Kidney capillary endothelial cell (primary cell): ENCODE measurements around the gene GAS7.

ENCODE experiments used
- DNase-seq: peaks from one replicate; pipeline ENCODE4 v3.0.0-alpha.2; 2018; ENCODE audit warnings: low spot score

Gene GAS7

DNA sequence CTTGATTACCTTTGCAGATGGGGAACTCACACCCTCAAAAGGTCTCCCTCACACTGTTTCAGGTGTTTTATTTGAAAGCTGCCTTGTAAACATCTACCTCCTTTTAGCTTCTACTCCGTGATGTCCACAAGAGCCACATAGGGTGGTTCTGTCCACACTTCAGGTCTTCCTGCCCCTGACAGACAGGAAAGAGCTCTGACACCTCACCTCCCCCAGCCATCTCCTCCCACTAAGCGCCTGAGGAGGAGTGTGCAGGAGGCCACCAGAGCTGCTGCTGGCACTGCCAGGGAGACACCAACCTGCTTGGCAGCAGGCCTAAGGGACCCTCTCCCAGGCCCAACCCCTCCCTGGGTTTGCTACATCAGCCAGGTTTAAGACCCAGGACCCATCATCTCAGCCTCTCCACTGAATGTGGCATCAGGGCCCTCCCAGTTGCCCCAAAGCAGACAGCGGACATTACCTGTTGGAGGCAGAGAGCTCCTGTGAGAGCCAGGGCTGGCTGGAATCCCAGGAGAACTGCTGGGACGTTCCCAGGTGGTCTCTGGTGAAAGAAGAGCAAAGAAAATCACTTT is 217.0 kb downstream of the GAS7 start:
- DNase-seq: no peak

DNA sequence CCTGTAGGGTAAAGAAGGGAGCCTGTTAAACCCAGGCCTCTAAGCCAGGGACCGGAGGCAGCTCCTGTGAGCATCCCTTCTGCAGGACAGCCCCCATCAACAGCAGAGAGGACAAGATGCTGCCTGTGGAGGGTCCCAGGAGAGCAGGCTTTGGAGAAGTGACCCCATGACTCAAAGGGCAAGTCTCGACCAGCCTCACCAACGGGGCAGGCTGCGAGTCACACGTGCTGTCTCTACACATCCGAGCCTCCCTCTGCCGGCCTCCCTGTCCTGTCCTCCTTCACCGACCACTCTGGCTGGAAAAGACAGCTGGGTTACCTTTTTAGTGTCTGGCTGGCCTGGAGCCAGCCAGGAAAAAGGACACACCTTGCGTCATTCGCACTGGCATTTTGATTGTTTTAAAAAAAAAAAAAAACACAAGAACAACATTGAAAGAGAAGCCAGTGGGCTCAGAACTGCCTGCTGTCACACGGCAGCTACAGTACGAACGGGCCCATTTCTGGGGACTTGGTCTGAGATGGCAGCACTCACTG is 218.9 kb downstream of the GAS7 start:
- peak; percentile 23 for DNase-seq

DNA sequence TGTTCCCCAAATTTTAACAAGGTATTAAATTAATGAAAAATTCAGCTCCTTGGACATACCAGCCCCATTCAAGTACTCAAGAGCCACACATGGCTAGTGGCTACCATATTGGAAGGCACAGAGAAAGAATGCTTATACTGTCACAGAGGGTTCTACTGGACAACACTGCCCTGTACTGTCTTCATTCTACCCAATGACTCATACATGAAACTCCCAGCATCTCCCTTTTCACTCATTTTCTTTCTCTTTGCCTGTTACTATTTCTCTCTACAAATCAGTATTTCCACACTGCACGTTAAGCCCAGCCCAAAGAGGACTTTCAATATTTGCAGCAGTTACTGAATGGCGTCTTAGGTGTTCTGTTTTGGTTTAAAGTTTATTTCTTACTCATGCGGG is 221.2 kb downstream of the GAS7 start:
- no peak for DNase-seq

DNA sequence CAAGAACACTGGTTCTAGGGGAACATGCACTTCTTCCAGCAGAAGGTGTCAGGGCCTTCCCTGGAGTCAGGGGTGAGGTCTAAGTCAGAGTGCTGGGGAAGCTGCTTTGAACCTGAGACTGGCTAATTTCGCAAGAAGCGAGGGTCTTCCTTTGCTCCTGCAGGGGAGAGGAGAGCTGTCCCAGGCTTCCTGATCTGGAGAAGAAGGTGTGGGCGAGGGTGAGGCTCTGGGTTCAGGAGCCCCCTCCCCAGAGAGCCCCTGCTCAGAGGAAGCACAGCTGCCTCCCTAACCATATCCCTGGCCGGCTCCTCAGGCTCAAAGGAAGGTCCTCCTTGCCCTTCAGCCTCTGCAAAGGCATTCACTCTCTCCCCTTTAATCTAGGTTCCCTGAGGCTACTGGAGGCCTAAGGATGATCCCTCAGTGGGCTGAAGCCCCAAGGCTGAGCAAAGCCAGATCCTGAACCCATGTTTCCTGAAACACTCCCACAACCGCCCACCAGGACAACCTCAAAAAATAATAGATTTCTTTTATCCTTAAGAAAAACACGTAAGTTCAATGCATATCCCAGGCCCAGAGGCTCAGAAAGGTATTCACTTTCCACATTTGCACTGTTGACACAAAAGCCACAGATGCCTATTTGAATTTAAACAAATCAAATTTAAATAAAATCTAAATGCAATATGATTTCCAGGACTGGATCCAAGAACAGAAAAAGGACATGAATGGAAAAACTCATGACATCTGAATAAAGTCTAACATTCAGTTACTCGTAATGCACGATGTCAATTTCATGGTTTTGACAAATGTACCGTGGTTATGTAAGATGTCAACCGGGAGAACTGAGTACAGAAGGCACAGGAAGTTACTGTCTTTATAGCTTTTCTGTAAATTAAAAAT is 221.9 kb downstream of the GAS7 start:
- no peak for DNase-seq

DNA sequence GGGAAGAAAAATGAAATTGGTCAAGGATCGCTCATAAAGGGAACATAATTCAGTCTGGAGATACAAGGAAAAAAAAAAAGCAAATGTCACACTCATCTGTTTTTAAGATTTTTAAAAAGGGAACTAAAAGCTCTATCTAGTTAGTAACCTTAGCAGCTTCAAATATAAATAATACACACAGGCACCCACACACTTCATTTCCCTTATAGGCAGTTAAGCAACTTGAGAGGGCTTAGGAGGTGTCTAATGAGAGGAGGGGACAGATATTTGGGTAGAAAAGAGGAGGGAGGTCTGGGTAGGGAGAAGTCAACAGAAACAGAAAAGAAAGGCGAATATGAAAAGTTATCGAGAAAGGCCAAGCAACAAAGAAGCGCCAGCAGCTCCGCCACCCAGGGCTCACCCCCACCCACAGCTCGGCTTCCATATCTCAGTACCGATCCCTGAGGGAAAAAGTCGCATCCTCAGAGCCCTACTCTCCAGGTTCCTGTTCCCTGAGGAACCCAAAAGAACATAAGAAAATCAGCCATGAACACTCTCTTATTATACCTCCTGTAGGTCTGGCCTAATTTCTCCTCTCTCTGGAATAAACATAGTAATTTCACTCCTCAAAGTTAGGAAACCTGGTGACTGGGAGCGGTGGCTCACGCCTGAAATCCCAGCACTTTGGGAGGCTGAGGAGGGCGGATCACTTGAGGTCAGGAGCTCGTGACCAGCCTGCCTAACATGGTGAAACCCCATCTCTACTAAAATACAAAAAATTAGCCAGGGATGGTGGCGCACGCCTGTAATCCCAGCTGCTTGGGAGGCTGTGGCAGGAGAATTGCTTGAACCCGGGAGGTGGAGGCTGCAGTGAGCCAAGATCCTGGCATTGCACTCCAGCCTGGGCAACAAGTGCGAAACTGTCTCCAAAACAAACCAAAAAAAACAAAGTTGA is 223.7 kb downstream of the GAS7 start:
- no peak for DNase-seq

DNA sequence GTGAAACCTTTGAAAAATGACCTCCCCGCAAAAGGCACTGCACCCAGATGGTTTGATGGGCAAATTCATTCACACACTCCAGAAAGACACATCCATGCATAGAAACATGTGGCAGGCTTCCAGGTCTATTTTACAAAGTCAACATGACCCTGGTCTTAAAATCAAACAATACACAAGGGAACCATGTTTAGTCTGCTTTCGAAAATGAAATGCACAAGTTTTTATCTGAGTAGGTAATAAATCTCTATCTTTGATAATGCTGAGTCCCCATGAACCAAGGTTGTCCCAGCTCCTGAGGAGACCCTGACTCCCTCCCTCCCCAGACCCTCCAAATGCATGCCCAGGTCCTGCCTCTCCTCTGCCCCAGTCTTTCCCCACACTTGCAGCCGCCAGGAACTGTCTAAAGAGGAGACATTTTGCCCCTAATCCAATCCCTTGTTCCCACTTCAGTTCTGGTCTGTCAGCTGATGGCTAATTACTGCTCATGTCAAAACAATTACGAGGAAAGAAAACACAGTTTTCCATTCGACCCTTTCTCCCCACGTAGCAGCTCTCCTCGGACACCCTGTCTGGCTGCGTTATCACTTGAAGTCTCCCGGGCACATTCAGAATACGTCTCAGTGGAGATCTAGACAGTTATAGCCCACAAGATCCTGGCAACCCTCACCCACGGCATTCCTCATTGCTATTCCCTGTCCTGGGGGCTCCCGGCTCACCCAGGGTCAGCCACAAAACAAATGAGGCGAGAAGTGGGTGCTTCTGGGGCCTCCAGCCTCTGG is 224.5 kb downstream of the GAS7 start:
- no peak for DNase-seq

DNA sequence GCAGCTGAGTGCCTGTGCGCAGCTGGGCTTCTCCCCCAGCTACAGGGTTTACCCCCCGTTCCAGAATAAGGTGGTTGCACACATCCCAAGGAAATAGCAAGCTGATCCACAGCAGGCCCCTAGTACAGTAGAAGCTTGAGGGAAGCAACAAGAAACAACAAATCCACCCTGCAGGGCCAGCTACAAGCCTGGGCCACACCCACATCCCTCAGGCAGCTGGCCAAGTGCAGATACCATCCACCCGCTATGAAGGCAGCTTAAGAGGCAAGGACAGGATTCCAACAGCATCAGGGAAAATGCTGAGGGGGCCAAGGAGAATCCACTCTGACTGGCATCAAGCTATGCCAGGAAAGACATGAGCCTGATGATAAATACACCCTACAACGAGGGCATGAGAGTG is 226.4 kb downstream of the GAS7 start:
- DNase-seq: no peak

DNA sequence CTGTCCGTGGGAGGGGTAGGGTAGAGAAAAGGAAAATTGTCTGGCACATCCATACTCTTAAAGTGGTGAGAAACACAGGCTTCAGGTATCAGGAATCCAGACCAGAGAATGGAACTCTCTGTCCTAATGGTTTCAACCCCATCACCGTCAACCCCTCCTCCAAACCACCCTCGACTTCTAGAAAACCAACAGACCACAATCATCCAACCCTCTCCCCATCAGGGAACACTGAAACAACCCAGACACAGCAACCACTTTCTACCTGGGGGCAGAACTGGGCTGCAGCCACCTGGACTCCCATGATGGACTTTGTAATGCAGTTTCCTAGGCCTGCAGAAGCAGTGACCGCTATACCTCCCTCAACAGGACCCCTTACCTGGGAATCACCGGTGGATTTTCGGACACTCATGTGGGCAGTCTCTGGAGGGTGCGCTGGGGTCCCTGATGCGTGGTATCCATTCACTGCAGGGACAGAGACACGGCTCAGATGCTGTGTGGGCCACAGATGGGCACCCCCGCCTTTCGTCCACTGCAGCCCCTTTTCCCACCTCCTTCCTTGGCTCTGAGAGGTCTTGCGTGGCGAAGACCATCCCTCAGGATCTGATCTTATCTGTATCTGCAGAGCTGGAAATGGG is 229.0 kb downstream of the GAS7 start:
- DNase-seq: no peak

DNA sequence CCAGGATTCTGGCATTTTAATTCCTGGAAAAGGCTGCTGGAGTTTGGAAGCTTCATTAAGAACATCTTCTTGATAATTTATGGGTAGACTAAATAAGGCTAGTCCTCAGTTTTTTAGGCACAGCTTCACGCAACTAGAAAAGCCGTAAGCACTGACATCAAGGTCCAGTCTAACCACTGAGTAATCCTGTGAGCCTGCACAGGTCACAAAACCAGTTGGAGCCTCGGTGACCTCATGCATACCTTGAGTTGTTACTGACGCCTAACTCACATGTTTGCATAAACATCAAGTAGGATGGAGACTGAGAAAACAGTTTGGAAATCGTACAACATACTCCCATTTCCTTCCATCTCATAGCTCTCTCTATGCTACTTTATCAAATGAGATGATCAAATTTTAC is 229.5 kb downstream of the GAS7 start:
- DNase-seq: no peak

DNA sequence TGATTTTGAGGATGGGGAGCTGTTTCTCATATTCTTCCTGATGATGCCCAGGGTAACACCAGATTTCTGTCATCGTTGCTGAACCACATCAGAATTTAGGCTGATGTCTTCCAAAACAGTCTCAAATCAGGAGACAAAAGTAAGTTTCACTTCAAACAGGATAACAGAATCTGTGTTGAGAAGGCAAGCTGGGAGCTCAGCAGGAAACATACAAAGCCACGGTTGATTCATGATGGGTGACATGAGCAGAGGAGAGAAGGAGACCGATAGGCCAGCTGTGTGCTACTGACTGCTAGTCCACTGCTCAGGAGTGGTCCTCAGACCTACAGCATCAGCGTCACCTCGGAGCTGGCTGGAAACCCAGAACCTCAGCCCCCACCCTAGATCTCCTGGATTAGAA is 230.4 kb downstream of the GAS7 start:
- DNase-seq: no peak

DNA sequence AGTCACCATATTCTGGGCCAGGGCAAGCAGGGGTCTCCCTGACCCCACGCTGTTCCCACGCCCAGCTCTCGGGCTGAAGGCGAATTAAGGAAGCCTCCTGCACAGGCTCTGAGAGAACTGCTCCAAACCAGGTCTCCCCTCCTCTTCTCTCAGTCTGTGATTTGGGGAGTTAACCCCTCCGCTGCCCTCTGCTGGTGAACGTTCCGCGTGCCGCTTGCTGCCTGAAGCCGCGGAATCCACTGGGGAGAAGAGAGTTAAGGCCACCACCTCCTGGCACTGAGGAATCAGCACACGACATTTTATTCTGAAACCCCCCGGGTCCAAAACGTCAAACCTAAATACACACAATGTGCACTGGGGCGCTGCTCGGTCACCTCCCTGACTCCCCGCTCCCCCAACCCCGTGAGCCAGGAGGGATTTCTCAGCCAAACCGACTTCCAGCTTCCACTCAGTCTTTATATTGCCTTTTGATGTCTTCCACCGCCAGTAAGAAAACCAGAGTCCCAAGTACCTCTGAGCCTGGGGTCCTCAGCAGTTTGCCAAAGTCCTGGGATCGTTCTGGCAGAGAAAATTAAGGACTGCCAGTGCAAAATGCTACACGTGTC is 238.9 kb downstream of the GAS7 start:
- DNase-seq: no peak

DNA sequence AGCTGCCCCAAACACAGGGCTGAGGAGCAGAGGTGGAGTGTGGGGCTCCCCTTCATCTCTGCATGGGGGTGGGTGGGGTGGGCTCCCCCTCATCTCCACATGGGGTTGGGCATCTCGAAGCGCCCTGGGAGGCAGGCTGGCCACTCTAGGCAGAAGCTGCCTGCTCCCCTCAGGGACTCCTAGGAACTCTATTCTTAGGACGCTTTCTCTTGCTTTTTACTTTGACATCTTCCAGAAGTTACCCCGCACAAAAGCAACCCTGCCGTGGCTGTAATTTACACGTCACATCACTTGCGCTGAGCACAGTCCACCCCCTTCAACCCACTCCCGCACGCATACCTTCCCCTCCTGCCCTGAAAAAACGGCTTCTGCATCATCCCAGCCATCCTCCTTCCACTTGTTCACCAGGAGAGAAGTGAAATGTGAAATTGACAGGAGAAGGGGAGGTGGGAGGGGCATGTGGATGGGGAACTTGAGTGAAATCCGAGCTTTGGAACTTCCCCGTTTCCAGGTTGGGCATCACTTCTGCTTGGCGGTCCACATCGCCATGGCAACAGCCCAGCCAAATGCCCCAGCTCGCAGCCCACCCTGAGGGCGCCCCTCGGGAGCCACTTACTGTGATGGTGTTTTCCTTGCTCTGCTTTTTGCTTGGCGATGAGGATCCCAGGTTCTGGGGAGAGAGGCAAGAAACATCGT is 239.7 kb downstream of the GAS7 start:
- no peak for DNase-seq

DNA sequence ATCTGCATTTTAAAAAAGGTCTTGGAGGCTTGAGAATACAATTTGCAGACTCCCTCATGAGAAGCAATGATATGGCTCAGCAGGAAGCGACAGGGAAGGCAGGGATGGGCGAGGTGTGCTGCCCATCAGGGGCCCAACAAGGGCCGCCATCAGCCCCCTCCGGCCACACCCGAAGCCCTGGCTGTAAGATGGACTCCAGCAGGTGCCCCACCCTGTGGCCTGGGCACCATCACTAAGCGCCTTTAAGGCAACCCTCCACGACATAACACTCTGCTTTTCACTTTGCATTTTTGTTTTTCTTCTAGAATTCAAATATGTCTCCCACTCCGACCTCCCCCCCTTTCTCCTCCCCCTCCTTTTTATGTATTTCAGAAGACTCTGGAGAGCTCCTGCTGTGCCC is 241.2 kb downstream of the GAS7 start:
- no peak for DNase-seq

DNA sequence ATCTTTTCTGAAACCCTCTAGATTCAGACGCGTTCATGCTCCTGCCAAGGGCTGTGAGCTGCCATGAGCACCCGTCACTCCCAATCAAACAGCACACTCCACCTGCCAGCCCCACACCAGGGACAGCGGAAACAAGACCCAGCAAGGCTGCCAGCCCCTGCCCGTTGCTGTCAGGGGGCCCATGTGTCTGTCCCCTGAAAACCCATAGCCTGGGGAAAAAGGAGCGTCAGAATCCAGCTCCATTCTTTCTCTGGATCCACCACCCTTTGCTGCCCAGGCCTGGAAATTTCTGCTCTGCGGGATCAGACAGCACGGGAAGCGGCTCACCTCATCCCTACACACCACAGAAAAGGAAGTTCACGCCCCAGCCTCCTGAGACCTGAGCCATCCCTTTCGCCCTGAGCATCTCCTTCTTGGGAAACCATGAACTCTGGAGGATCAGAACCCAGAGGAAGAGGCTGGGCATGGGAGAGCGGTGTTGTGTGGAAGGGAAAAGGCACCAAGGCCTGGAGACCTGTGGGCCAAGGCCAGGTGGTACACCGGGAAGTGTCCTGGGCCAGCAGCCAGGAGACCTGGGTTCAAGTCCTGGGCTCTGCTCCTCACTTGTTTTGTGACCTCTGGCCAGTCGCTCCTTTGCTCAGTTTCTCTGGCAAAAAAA is 241.8 kb downstream of the GAS7 start:
- no peak for DNase-seq

DNA sequence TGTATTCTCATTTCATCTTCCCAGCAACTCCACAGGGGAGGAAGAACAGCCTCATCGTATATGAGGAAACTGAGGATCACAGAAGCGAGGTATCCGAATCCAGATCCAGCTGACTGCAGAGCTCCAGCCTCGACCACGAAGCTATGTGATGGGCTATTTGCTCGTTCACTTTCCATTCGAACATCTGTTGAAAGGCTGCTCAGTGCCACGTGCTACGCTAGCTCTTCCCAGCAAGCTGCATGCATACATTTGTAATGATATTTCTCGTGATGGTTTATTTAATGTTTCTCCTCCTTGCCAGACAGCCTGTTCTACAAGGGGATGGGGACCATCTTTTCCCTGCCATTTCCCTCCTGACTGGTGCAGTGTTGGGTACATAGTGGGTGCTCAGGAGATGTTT is 244.9 kb downstream of the GAS7 start:
- DNase-seq: no peak

DNA sequence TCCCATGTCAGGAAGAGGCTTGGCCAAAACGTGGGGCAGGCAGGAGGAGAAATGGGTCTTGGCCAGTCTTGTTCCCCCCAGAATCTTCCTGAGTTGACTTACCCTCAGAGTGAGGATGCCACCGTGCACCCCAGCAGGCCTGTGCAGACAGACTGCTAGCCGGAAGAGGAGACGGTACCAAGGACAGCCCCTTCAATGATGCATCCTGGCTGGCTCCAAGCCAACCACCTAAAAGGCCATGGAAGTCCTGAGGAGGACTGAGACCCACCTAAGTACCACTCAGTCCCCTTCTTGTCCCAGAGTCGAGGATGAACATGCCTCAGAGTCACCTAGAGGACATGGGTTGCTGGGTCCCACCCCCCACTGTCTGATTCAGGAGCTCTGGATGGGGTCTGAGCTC is 246.6 kb downstream of the GAS7 start:
- no peak for DNase-seq

DNA sequence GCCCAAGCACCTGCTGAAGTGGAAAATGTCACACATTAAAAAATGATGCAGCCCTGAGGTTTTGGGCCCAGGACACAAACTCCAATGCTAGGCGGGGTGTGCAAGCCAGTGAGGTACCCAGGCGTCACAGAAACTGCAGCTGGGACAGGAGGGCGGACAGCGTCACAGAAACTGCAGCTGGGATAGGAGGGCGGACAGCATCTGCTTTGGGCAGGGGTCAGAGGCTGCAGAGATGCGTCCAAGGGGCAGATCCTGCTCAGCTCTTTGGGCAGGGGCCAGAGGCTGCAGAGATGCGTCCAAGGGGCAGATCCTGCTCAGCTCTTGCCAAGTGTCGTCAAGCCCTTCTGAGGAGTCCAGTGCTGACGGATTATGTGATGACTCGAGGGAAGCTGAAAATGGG is 249.5 kb downstream of the GAS7 start:
- DNase-seq: no peak

DNA sequence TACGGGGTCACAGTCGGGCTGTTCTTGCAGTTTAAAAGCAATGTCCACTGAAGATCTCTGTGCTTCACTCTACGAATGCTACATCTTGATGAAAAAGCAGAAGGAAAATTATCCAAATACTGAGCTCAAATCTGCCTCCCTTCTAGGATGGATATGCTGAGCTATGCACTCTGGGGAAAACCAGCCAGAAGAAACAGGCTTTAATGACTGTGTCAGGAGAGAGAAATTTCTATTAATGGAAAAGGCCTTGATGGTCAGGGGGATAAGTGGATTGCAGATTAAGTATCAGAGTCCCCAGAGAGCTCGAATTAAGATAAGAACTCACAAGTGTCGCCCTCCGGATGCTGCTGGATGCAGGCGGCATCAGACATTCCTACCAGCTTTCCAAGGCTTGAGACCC is 253.7 kb downstream of the GAS7 start:
- DNase-seq: no peak

DNA sequence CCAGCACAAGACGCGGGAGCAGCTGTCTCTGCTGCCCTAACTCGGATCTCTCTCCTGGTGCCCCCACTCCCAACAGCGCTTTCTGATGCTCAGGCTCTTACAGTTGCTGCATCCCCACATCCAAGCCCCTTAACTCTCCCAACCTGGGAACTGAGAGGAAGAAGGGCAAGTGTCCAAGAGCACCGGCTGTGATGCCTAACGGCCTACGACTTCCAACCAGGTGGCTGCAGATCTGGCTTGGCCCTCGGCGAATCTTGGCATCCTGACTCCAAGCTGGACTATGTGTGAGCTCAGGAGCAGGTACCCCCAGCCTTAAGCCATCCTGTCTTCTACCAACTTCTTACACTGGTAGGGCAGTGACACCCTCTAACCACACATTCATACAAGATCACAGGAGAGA is 255.1 kb downstream of the GAS7 start:
- no peak for DNase-seq

DNA sequence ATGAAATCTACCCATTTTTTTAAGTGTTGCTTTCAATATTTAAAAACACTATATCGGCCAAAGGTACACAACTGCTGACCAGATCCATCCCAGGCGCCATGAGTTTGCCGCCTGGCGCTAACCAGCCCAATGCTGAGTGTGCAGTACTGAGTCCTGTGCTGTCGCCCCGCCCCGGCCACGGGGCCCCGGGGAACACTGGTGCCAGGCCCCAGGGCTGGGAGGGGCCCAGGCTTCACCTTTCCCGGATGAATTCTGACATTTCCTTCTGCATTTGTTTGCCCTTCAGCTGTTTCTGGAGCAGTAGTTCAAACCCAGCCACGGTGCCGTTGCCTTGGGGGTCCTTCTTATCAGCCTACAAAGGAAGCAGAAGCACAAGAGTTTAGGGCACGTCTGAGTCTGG is 255.5 kb downstream of the GAS7 start:
- DNase-seq: no peak
